NCI-H2196 (cell line): Measurements from ENCODE around the gene PGP.
A peak's percentile ranks its signal among the peaks of the same experiment; 100 is the strongest.

Experiments
- DNase-seq: peaks from one replicate; lab custom pipeline; 2025; ENCODE audit not compliant: unreplicated experiment; lab: John Stamatoyannopoulos, UW

The PGP gene

GRCh38 chr16:2200313-2200712, 14.3 kb downstream of the PGP start:
- no peak for DNase-seq

DNA sequence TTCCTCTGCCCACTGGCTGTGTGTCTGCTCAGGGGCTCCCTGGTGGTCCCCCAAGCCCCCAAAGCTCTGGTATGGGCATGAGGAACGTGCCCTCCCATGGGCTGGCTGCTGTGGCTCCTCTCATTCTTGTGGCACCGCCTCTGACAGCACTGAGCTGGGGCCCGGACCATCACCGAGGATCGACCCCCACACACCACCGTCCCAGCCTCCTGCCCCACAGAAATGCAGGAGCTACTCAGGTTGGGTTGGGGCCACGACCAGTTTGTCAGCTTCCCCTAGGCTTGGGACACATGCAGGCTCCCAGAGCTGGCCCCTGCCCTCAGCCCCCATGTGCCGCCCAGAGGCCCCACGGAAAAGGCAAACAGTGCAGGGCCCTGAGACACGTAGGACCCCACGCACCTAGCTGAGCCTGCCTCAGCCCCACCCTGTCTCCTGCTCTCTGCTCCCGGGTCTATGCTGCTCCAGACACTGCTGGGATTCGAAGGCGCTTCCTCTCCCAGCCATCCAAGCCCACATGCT, 15.0 kb downstream of the PGP start:
- DNase-seq: no peak

GRCh38 chr16:2199095-2199494, 15.5 kb downstream of the PGP start:
- no peak for DNase-seq

GRCh38 chr16:2198283-2198682, 16.4 kb downstream of the PGP start:
- DNase-seq: no peak

DNA sequence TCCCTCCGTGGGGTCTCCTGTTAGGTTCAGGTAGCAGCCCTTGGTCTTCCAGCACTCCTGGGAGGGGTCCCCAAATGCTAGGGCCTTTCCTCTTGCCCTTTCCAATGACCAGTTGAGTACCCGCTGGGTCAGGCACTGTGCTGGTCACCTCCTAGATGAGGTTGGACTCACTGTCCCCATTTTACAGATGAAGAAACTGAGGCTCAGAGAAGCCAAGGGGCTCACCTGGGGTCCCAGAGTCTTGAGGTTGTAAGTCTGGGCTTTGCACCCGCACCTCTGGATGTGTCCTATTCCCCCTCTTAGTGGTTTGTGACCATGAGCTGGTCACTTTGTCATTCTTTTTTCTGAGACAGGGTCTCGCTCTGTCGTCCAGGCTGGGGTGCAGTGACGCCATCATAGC, 16.9 kb downstream of the PGP start:
- DNase-seq: no peak

- no peak for DNase-seq
Observed at GRCh38 chr16:2196981-2197511, 17.6 kb downstream of the PGP start.

- peak; percentile 37 for DNase-seq
Observed at GRCh38 chr16:2196162-2196980, 18.3 kb downstream of the PGP start, which contains the start of gene CASKIN1. TSS of gene CASKIN1 (minus strand) at chr16:2196605. CDS start at chr16:2196432, 173 bp downstream.

- DNase-seq: no peak
Observed at GRCh38 chr16:2195322-2196161, 19.1 kb downstream of the PGP start.

- peak; percentile 59 for DNase-seq
Observed at GRCh38 chr16:2194852-2195321, 19.8 kb downstream of the PGP start.

GRCh38 chr16:2194166-2194834, 20.3 kb downstream of the PGP start:
- peak; percentile 11 for DNase-seq

DNA sequence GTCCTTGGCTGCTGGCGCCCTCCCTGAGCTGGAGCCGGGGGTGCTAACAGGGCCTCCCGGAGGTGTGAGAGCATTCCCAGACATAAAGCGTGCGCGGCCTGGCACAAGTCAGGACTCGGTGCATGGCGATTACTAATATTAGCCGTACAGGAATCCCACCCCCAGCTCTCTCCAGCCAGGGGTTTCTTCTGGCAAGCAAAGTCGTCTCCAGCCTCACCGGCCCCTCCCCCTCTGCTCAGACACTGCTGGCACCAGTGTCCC, 23.3 kb downstream of the PGP start:
- DNase-seq: no peak

DNA sequence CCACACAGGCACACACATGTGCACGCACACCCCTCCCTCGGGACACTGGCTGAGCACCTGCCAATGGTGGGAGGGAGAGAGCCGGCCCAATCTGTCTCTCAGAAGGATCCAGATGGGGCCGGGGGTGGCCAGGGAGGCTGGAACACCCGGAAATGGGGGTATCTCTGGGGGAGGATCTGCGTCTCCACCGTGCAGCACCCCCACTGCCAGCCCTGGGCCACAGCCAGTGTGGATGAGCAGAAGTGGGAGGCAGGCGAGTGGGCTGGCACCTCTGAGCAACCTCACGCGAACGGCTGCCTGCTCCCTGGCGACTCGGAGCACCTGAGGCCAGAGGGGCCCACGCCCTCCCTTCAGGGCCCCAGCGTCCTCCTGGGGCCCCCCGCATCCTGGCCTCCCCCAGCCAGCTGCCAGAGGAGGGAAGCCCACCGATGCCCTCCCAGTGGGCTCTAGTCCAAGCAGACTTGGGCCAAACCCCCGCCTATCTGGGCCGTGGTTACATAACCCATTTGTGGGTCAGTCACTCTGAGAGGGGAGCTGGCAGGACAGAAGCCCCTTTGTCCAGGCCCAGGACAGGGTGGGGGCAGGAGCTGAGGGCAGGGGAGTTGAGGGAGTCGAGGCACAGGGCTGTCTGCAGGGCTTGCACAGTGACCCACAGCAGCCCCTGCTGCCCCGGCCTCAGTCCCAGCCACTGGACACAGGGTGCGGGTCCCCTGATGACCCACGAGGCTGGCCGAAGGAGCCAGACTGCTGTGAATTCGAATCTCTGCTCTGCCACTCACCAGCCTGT, 23.8 kb downstream of the PGP start:
- no peak for DNase-seq

GRCh38 chr16:2190002-2190658, 24.5 kb downstream of the PGP start:
- no peak for DNase-seq

DNA sequence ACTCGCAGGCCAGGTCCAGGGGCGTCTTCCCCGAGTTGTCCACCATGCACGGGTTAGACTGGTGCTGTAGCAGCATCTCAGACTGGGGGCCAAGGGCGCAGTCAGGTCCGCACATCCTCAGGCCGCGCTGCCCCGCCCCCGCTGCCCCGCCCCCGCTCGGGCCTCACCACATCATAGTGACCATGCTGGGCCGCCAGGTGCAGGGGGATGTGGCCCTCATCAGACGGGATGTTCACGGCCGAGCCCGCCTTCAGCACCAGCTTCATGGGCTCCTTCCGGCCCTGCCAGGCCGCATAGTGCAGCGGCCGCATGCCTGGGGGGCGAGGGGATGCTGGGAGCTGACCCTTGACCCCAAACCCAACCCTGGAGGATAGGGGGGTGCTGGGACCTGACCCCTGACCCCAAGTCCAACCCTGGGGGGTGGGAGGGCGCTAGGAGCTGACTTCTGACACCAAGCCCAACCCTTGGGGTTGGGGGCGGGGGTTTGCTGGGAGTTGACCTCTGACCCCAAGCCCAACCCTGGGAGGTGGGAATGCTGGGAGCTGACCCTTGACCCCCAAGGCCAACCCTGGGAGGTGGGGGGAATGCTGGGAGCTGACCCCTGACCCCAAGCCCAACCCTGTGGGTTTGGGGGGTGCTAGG, 25.3 kb downstream of the PGP start:
- no peak for DNase-seq

- no peak for DNase-seq
Observed at GRCh38 chr16:2188395-2188794, 26.2 kb downstream of the PGP start.

GRCh38 chr16:2187212-2187611, 27.4 kb downstream of the PGP start:
- no peak for DNase-seq

- no peak for DNase-seq
Observed at GRCh38 chr16:2186505-2186904, 28.1 kb downstream of the PGP start.

DNA sequence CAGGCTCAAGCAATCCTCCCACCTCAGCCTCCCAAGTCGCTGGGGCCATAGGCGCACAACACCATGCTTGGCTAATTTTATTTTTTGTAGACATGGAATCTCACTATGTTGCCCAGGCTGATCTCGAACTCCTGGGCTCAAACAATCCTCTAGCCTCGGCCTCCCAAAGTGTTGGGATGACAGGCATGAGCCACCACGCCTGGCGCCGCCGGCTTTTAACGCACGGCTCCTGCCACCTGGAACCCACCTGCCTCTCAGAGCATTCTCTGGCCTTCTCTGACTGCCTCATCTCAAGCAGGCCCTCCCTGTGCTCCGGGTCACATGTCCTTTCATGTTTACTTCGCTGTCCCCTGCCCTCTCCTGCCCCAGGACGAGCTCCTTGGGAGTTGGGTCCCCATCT, 28.6 kb downstream of the PGP start:
- DNase-seq: no peak

GRCh38 chr16:2184962-2185361, 29.7 kb downstream of the PGP start:
- DNase-seq: no peak
